HG03457 (cell line): ENCODE data around the gene ZNF609.
"Not testable (repeated sequence)": the region's sequence is repeated elsewhere in the genome, so short reads cannot be mapped to it uniquely, and the experiment has no call there.

ENCODE experiments used
- ATAC-seq: cut with Tn5 transposase; IDR thresholded peaks from one replicate; pipeline ENCODE4 v1.9.1; 2021; ENCODE audit warnings: moderate number of reproducible peaks; ENCODE audit not compliant: unreplicated experiment

The ZNF609 gene

DNA sequence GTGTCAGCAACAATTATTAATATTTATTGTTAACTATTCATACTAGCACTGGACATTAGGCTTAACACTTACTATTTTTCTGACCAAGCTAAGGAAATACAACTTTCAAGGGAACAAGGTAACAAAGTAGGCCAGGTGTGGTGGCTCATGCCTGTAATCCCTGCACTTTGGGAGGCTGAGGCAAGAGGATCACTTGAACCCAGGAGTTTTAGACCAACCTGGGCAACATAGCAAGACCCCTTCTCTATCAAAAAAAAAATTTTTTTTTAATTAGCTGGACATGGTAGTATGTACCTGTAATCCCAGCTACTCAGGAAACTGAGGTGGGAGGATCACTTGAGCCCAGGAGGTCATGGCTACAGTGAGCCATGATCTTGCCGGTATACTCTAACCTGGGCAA is 183.3 kb downstream of the ZNF609 start:
- no peak for ATAC-seq

DNA sequence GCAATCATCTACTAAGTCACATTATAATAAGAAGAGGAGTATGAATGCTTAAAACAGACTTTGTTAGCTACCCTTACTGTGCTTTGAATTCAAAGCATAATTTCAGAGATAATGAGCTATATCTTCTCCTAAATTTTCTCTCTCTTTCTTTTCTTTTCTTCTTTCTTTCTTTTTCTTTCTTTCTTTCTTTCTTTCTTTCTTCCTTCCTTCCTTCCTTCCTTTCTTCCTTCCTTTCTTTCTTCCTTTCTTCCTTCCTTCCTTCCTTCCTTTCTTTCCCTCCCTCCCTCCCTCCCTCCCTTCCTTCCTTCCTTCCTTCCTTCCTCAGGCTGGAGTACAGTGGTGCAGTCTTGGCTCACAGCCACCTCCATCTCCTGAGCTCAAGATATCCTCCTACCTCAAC is 184.4 kb downstream of the ZNF609 start:
- not testable (repeated sequence) for ATAC-seq

DNA sequence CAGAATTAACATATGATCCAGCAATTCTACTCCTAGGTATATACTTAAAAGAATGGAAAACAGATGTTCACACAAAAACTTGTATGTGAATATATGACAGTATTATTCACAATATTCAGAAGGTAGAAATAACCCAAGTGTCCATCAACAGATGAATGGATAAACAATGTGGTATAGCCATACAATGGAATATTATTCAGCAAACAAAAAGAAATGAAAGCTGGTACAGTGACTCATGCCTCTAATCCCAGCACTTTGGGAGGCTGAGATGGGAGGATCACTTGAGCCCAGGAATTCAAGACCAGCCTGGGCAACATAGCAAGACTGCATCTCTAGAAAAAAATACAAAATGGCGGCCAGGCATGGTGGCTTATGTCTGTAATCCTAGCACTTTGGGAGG is 185.6 kb downstream of the ZNF609 start:
- no peak for ATAC-seq

DNA sequence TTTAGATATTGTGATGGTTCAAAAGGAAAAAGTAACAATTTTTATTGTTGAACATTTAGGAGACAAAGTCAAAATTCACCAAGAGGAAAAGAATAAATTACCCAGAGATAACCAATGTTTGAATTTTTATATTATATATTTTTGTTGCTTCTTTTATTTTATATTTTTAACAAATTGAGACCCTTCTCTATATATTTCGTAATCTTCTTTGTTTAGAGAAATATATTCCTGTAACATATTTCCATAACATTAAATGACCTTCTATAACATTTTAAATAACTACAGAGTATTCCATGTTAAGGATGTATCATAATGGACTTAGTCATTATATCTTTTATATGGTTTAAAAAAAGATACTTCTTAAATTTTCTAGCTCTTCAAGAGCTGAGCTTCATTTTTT is 187.0 kb downstream of the ZNF609 start:
- ATAC-seq: no peak

GRCh38 chr15:64650552-64650951 is 190.2 kb downstream of the ZNF609 start:
- ATAC-seq: no peak

GRCh38 chr15:64651601-64652191 is 191.3 kb downstream of the ZNF609 start:
- peak; percentile 59 for ATAC-seq

GRCh38 chr15:64653757-64654156 is 193.4 kb downstream of the ZNF609 start:
- no peak for ATAC-seq

DNA sequence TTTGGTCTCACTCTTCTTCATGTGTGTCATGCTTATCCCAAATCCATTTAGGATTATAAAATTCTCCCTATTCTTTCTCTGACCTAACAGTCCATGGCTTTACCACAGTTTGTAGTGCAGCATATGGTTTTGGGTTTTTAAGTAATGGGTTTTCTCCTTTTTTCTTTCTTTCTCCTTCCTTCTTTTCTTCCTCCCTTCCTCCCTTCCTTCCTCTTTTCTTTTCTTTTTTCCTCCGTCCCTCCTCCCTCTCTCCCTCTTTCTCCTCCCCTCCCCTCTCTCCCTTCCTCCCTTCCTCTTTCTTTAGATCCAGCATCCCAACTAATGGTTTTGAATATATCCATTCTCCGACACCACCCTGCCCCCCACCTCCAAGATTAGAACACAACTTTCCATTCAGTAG is 196.1 kb downstream of the ZNF609 start:
- ATAC-seq: no peak

DNA sequence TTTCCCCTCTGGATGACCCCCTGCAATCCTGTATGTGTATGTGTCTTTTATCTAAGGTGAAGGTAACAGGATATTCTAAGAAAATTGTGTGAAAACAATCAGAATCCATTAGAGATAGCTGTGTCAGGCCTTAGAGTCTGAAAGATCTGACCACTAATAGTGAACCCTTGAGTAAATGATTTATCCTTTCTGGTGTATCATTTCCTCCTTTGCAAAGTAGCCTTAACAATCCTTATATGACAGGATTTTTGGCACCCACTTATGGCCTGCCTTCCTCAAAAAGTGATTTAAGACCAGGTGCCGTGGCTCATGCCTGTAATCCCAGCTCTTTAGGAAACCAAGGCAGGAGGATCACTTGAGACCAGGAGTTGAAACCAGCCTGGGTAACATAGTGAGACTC is 204.8 kb downstream of the ZNF609 start:
- peak; percentile 65 for ATAC-seq

DNA sequence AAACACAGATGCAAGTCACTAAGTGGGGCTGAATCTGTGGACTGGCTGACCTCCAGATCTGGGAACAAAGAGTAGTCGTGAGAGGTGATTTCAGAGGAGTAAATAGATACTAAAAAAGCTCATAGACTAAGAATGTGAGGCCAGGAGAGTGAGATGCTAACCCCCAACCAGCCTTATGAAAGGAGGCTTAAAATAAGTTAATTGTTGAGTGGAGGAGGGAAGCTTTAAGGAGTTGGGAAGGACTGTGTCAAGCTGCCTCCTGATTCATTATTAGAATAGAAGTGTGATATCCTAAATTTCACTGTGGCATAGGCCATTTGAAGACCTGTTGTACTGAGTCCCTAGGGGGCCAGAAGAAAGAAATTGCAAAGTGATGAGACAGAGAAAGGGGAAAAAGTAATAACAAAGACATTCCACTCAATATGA is 207.4 kb downstream of the ZNF609 start:
- ATAC-seq: no peak

DNA sequence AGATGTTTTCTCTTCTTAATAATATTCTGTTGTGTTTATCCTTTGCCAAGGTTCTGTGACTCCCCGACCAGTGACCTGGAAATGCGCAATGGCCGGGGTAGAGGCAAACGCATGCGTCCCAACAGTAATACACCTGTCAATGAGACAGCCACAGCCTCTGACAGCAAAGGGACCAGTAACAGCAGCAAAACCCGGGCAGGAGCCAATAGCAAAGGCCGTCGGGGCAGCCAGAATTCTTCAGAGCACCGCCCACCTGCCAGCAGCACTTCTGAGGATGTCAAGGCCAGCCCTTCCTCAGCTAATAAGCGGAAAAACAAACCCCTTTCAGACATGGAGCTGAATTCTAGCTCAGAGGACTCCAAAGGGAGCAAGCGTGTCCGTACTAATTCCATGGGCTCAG is 213.5 kb downstream of the ZNF609 start:
- ATAC-seq: no peak

GRCh38 chr15:64678126-64678819 is 217.9 kb downstream of the ZNF609 start:
- no peak for ATAC-seq

DNA sequence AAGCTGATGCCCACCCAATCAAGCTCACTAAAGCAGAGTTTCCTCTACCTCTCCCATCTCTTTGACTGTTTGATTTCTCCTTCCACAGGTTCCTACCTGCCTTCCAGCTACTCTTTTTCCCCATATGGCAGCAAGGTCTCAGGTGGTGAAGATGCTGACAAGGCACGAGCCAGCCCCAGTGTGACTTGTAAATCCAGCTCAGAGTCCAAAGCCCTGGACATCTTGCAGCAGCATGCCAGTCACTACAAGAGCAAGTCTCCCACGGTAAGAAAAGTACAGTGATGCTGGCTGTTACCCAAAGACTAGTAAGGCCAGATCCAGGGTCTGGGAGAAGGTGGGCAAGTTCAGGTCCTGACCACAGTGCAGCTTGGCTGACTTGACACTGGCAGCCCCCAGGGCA is 219.7 kb downstream of the ZNF609 start:
- no peak for ATAC-seq

DNA sequence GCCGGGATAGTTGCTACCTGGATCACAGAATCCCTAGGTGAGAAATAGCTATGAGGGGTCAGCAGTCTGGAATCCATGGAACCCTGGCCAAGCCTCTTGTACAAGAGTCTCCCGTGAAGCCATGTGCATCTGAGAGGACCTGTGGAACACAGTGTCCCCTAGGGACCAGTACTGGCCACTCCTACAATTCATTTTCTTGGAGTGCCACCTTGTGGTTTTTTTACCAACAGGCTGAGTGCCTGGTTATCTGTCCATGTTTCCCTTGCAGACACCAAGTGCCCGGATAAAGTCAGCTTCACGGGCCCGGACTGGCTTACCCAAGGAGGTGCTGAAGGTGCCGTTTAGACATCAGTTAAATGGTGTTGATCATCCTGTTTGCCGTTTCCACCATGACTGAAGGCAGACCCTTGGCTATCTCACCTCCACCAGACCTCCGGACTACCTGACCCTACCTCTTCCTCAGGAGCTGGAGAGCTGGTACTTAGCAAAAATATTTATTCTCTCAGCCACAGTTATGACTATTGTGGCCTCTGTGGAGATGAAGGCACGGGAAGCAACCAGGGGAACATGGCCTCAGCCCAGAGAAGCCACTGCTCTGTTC is 221.1 kb downstream of the ZNF609 start:
- ATAC-seq: no peak

DNA sequence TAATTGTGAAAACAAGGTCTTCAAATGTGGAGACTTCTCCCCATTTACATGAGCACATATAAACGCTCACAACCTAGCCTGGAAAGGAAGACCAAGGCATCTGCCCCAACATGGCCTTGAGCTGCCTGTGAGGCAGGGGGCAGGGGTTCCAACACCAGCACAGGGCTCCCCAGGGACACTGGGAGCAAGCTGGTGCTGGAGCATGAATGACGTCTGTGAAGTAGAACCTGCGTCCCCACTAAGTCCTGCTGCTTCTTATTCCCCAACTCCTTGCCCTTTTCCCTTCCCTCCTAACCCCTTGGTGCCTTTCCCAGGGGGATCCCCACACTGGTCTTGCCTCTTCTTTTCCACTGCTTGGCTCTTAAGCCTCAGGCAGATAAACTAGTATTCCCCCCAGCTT is 221.9 kb downstream of the ZNF609 start:
- ATAC-seq: no peak

GRCh38 chr15:64683378-64683777 is 223.0 kb downstream of the ZNF609 start:
- ATAC-seq: no peak

GRCh38 chr15:64685230-64685888 is 225.0 kb downstream of the ZNF609 start:
- ATAC-seq: no peak

- ATAC-seq: no peak
Measured at GRCh38 chr15:64686130-64686735, 225.9 kb downstream of the ZNF609 start.

GRCh38 chr15:64687172-64687571 is 226.8 kb downstream of the ZNF609 start:
- ATAC-seq: no peak

- ATAC-seq: no peak
Measured at GRCh38 chr15:64687688-64688087, 227.3 kb downstream of the ZNF609 start.

DNA sequence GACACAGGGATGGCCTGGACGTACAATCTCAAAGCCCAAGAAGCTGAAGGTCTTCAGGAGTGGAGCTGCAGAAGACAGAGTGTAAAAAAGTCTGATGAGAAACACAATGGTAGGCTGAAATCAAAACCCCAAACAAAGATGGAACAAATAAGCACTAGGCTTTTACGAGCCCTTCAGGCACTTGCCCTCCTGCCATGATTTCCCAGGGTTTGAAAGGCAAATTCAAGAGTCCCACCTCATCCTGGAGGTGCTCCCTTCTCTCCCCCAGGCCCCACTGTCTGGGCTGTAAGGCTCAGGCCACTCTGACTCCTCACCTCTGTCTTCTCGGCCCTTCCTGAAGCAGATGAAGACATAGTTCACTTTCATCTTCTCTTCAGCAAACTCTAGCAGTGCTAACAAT is 228.4 kb downstream of the ZNF609 start:
- no peak for ATAC-seq

DNA sequence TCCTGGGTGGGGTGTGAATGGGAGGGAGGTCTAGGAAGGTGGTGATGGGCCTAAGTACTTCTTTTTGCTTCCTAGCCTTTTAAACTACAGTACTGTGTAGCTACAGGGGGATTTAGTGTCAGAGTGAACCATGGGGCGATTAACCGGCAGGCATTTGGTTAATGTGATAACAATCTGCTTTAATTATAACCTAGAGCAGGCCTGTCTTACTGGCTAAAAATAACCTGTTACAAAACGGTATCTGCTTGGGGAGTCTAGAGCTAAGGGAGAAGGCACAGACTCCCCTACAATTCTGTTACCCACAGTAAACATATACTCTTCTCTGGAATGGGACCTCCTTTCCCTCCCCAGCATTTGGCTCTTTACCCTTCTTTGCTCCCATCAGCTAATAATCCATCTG is 229.6 kb downstream of the ZNF609 start:
- no peak for ATAC-seq
